CD14-positive monocyte (primary cell): ENCODE results near the gene ZGRF1. TPM values are rescaled to one million over a fixed set of nuclear protein-coding genes. Genes with fewer than 3 reads are reported as not detected.

ENCODE experiments used
- DNase-seq, 3 donors: peaks; one replicate each; pipeline ENCODE4 v3.0.0-alpha.2; 2011 to 2022
- H2AFZ ChIP-seq: 2 replicates; pipeline ENCODE4 v1.6.0; 2012; ENCODE audit warnings: mild to moderate bottlenecking, low read depth, low read length, inconsistent platforms; ENCODE audit not compliant: insufficient read depth, poor library complexity, severe bottlenecking
- H3K27ac ChIP-seq, 2 donors: 1 replicate in 1 of 2; 2 replicates in 1 of 2; pipeline ENCODE4 v1.5.1; 2012 to 2013; ENCODE audit warnings: low read length in 2 of 2, control low read depth in 1 of 2, inconsistent platforms in 1 of 2, low read depth in 1 of 2, mild to moderate bottlenecking in 1 of 2
- H3K27me3 ChIP-seq, 2 donors: one replicate each; pipeline versions ENCODE4 v1.6.0 to v1.6.1; 2011 to 2013; ENCODE audit warnings: low read length in 2 of 2; ENCODE audit not compliant: control insufficient read depth in 2 of 2, insufficient read depth in 2 of 2
- H3K36me3 ChIP-seq, 2 donors: replicated peaks in 1 of 2; 1 replicate in 1 of 2; 2 replicates in 1 of 2; pipeline versions ENCODE4 v1.5.1 to v1.6.1; 2012 to 2013; ENCODE audit warnings: low read length in 2 of 2, control low read depth in 1 of 2, inconsistent platforms in 1 of 2, mild to moderate bottlenecking in 1 of 2; ENCODE audit not compliant: insufficient read depth in 2 of 2, control insufficient read depth in 1 of 2
- H3K4me1 ChIP-seq, 2 donors: 1 replicate in 1 of 2; 2 replicates in 1 of 2; pipeline versions ENCODE4 v1.5.1 to v1.6.1; 2012 to 2013; ENCODE audit warnings: low read length in 2 of 2, control low read depth in 1 of 2, inconsistent platforms in 1 of 2, mild to moderate bottlenecking in 1 of 2, moderate library complexity in 1 of 2; ENCODE audit not compliant: insufficient read depth in 2 of 2, control insufficient read depth in 1 of 2
- H3K4me2 ChIP-seq: replicated peaks from 2 replicates; pipeline ENCODE3; 2012; ENCODE audit warnings: low read length, moderate library complexity, mild to moderate bottlenecking; ENCODE audit not compliant: poor library complexity, severe bottlenecking; ENCODE audit errors: extremely low read depth
- H3K4me3 ChIP-seq, 3 experiments: fragments of 200-600 bp in 1 of 3; sonication (generic) in 1 of 3; replicated peaks in 1 of 3; 1 replicate in 2 of 3; 2 replicates in 1 of 3; pipeline ENCODE4 v1.5.1; 2011 to 2013; ENCODE audit warnings: low read length in 3 of 3, mild to moderate bottlenecking in 3 of 3, control low read depth in 2 of 3, low read depth in 2 of 3, inconsistent platforms in 1 of 3, moderate library complexity in 1 of 3
- H3K79me2 ChIP-seq: 2 replicates; pipeline ENCODE4 v1.6.0; 2012; ENCODE audit warnings: mild to moderate bottlenecking, control low read depth, inconsistent platforms, low read length, moderate library complexity; ENCODE audit not compliant: insufficient read depth
- H3K9ac ChIP-seq: 2 replicates; pipeline ENCODE4 v1.6.0; 2017; ENCODE audit warnings: low read length, mild to moderate bottlenecking; ENCODE audit not compliant: insufficient read depth, poor library complexity, severe bottlenecking
- H3K9me3 ChIP-seq, 2 donors: replicated peaks in 1 of 2; 1 replicate in 1 of 2; 2 replicates in 1 of 2; pipeline versions ENCODE4 v1.5.1 to v1.6.1; 2012 to 2013; ENCODE audit warnings: low read length in 2 of 2, control low read depth in 1 of 2; ENCODE audit not compliant: control insufficient read depth in 1 of 2, insufficient read depth in 1 of 2
- H4K20me1 ChIP-seq: 2 replicates; pipeline ENCODE4 v1.6.0; 2012; ENCODE audit warnings: mild to moderate bottlenecking, low read length, control low read depth, moderate library complexity; ENCODE audit not compliant: insufficient read depth
- H3K27ac Mint-ChIP-seq, 7 donors: one replicate each; pipeline ENCODE4 v1.8.0; 2020; ENCODE audit warnings: mild to moderate bottlenecking in 7 of 7, mixed read lengths in 7 of 7, moderate library complexity in 6 of 7, inconsistent platforms in 2 of 7
- H3K27me3 Mint-ChIP-seq, 3 donors: one replicate each; pipeline ENCODE4 v1.8.0; 2021 to 2022; ENCODE audit warnings: low read depth in 3 of 3, mild to moderate bottlenecking in 3 of 3, mixed read lengths in 3 of 3, moderate library complexity in 3 of 3, inconsistent platforms in 1 of 3
- H3K36me3 Mint-ChIP-seq, 2 donors: one replicate each; pipeline ENCODE4 v1.8.0; 2020; ENCODE audit warnings: mixed read lengths in 2 of 2, inconsistent platforms in 1 of 2, mild to moderate bottlenecking in 1 of 2
- H3K4me1 Mint-ChIP-seq: one replicate; pipeline ENCODE4 v1.8.0; 2020; ENCODE audit warnings: mild to moderate bottlenecking, mixed read lengths
- H3K4me3 Mint-ChIP-seq, 2 donors: one replicate each; pipeline ENCODE4 v1.8.0; 2020; ENCODE audit warnings: mild to moderate bottlenecking in 2 of 2, mixed read lengths in 2 of 2, moderate library complexity in 1 of 2
- H3K9me3 Mint-ChIP-seq, 7 donors: one replicate each; pipeline ENCODE4 v1.8.0; 2020 to 2022; ENCODE audit warnings: mixed read lengths in 7 of 7, mild to moderate bottlenecking in 6 of 7, moderate library complexity in 6 of 7, inconsistent platforms in 2 of 7
- WGBS: methylation state at CpG from one replicate; pipeline ENCODE4 v1.1.5; 2013; ENCODE audit warnings: missing lambda C conversion rate; ENCODE audit not compliant: insufficient coverage; 5-methylcytosine and 5-hydroxymethylcytosine counted together
- intact Hi-C, 2 donors: fragments of 100-400 bp; cut with micrococcal nuclease; formaldehyde crosslinking; loops; one replicate each; pipeline versions ENCODE4 v1.15.0 to v1.15.1; 2023
- polyA plus RNA-seq, 3 donors: library from polyadenylated mRNA; depleted of rRNA in 1 of 3; unstranded in 2 of 3; stranded (reverse) in 1 of 3; fragments of 300-500 nt in 2 of 3; fragments of >200 nt in 1 of 3; fragmentation: Illumina TruSeq in 2 of 3; gene quantifications; 1 replicate in 2 of 3; 2 replicates in 1 of 3; pipeline ENCODE4 v1.2.3, GENCODE V29; 2012 to 2021
- TF ChIP-seq, protein P1 (sequence below): fragments of 200-600 bp; IDR thresholded peaks from one replicate; pipeline ENCODE4 v1.8.0; 2022; ENCODE audit warnings: antibody characterized with exemption, mild to moderate bottlenecking

The ZGRF1 gene
- polyA plus RNA-seq, 3 donors = 0.81 to 2.9 (median 0.81) TPM

DNA sequence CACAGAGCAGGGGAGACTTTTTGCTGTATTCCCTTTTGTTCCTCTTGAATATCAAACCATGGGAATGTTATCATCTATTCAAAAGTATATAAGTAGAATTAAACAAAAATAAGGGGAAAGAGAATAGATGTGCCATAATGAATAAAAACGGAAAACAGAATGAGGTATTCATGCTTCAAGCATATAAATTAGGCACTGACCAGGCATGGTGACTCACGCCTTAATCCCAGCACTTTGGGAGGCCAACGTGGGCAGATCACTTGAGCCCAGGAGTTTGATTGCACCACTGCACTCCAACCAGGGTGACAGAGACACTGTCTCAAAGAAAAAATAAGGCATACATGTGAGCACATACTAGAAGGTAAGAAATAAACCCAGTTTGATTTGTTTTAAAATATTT lies 104.4 kb downstream of the ZGRF1 start:
- Mint-ChIP-seq H3K9me3 (peaks cover 0 to 6% (median 0%) of the 10 kb centered on the region in 7 donors), H3K4me3 (no peak overlapping the region), H3K27me3 (peaks cover 7 to 19% (median 12%) of the 10 kb centered on the region in 3 donors), H3K4me1 (no peaks in the 10 kb centered on the region), H3K36me3 (no peaks in the 10 kb centered on the region), H3K27ac (peak overlapping the region in 1 of 7 donors; percentile 60)
- no peaks in the 10 kb centered on the region for H3K79me2 ChIP-seq
- no peaks in the 10 kb centered on the region for H3K27me3 ChIP-seq
- DNase-seq = no peak
- no peak overlapping the region for H3K27ac ChIP-seq
- no peak overlapping the region for H2AFZ ChIP-seq
- no peaks in the 10 kb centered on the region for H3K9me3 ChIP-seq
- intact Hi-C loops = no loop called here
- no peaks in the 10 kb centered on the region for H3K36me3 ChIP-seq
- H4K20me1 ChIP-seq = no peaks in the 10 kb centered on the region
- no peaks in the 10 kb centered on the region for H3K4me1 ChIP-seq
- H3K4me3 ChIP-seq = no peak overlapping the region
- 90% methylated on average over 2 of the region's 3 CpGs for WGBS
- H3K9ac ChIP-seq = no peak overlapping the region
- no peak overlapping the region for H3K4me2 ChIP-seq
- TF ChIP-seq, protein P1, sequence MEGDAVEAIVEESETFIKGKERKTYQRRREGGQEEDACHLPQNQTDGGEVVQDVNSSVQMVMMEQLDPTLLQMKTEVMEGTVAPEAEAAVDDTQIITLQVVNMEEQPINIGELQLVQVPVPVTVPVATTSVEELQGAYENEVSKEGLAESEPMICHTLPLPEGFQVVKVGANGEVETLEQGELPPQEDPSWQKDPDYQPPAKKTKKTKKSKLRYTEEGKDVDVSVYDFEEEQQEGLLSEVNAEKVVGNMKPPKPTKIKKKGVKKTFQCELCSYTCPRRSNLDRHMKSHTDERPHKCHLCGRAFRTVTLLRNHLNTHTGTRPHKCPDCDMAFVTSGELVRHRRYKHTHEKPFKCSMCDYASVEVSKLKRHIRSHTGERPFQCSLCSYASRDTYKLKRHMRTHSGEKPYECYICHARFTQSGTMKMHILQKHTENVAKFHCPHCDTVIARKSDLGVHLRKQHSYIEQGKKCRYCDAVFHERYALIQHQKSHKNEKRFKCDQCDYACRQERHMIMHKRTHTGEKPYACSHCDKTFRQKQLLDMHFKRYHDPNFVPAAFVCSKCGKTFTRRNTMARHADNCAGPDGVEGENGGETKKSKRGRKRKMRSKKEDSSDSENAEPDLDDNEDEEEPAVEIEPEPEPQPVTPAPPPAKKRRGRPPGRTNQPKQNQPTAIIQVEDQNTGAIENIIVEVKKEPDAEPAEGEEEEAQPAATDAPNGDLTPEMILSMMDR = no peak

DNA sequence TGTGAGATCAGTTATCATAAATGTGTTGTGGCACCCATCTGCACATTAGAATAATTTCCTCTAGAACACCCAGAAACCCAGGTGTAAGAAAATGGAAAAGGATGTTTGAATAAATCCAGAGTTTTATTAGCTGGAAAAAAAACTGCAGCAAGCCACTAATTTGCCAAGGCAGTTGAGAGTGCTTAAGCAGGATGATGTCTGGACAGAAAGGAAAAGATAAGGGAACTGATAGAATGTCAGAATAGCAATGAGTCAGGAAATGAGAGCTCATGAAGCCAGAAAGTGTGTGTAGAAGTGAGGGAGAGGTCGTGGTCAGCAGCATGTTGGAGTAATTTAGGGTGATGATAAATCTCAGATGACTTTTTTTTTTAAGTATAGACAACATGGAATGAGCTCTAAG lies 105.6 kb downstream of the ZGRF1 start:
- no peak overlapping the region for H3K4me3 Mint-ChIP-seq
- intact Hi-C loops = no loop called here
- H3K9me3 Mint-ChIP-seq = peaks cover 0 to 6% (median 0%) of the 10 kb centered on the region in 7 donors

More for the DNA sequence above, 105.6 kb downstream of the ZGRF1 start:
- Histone ChIP-seq H3K9me3 (no peaks in the 10 kb centered on the region), H2AFZ (no peak overlapping the region), H3K27me3 (peaks cover 4 to 9% of the 10 kb centered on the region in 2 donors), H3K79me2 (no peaks in the 10 kb centered on the region), H3K4me2 (no peak overlapping the region), H3K9ac (no peak overlapping the region), H3K4me1 (no peaks in the 10 kb centered on the region), H3K36me3 (no peaks in the 10 kb centered on the region), H3K4me3 (no peak overlapping the region), H4K20me1 (no peaks in the 10 kb centered on the region), H3K27ac (no peak overlapping the region)
- TF ChIP-seq, protein P1 = no peak
- no peaks in the 10 kb centered on the region for H3K4me1 Mint-ChIP-seq
- H3K36me3 Mint-ChIP-seq = no peaks in the 10 kb centered on the region
- 0% methylated on average over 1 of the region's 1 CpG for WGBS
- H3K27me3 Mint-ChIP-seq = peaks cover 12 to 25% (median 19%) of the 10 kb centered on the region in 3 donors
- H3K27ac Mint-ChIP-seq = no peak overlapping the region
- DNase-seq = no peak
